H1 (cell line): Measurements from ENCODE around the gene TMEM163. TPM values are rescaled to one million over a fixed set of nuclear protein-coding genes. Genes with fewer than 3 reads are reported as not detected.

ENCODE experiments used
- ATF2 ChIP-seq: IDR thresholded peaks from 2 replicates; pipeline ENCODE4 v1.6.1; 2012; ENCODE audit warnings: low read length, inconsistent platforms
- CHD2 ChIP-seq: IDR thresholded peaks from 2 replicates; pipeline ENCODE4 v1.6.1; 2012; ENCODE audit warnings: low read length, improper control_type of control experiment
- CHD7 ChIP-seq: fragments of 300-600 bp; sonication (generic); IDR thresholded peaks from 2 replicates; pipeline ENCODE4 v1.7.1; 2012; ENCODE audit warnings: low read length, moderate library complexity, mild to moderate bottlenecking, inconsistent platforms; ENCODE audit not compliant: insufficient replicate concordance
- PHF8 ChIP-seq: fragments of 200-600 bp; sonication (generic); conservative IDR thresholded peaks from 2 replicates; pipeline ENCODE4 v1.7.1; 2012; ENCODE audit warnings: low read depth, mild to moderate bottlenecking, inconsistent platforms, low read length, moderate library complexity
- SIN3A ChIP-seq, 2 experiments: IDR thresholded peaks in 1 of 2; conservative IDR thresholded peaks in 1 of 2; 2 replicates each; pipeline ENCODE4 v1.6.1; 2011 to 2012; ENCODE audit warnings: low read length in 2 of 2, improper control_type of control experiment in 1 of 2, low read depth in 1 of 2, mild to moderate bottlenecking in 1 of 2
- SIRT6 ChIP-seq: IDR thresholded peaks from one replicate; pipeline ENCODE4 v1.7.1; 2012; ENCODE audit warnings: low read length, inconsistent platforms
- polyA plus RNA-seq, 7 experiments: library from polyadenylated mRNA; depleted of rRNA in 3 of 7; stranded (reverse) in 5 of 7; unstranded in 2 of 7; fragments of >200 nt in 5 of 7; fragments of 200-250 nt in 2 of 7; gene quantifications; 1 replicate in 5 of 7; 2 replicates in 1 of 7; 4 replicates in 1 of 7; pipeline versions ENCODE4 v1.2.1 to v1.2.3, GENCODE V29; 2011 to 2013; ENCODE audit warnings: missing spikeins in 2 of 7, mixed read lengths in 2 of 7
- total RNA-seq: library from RNA; stranded (reverse); fragmentation: NEBNext Ultra II Directional; extraction: Animal tissue kit (Norgen Biotek cat#: 25700); gene quantifications from 2 replicates; pipeline ENCODE4 v1.2.1, GENCODE V29; 2021

Gene TMEM163
- total and polyA plus RNA-seq, 2 of the 8 experiments (the other 6 are each of a cell fraction or from before 2014, with no cell fraction given) = 2.8 to 3.2 TPM

GRCh38 chr2:134426721-134427120, 292.1 kb downstream of the TMEM163 start (continued):
- peak; percentile 35 for TF ChIP-seq CHD7
- no peak for TF ChIP-seq SIN3A (conservative IDR thresholded peaks at IDR 0.05 in 1 of 2, IDR thresholded peaks at IDR 0.05 in 1 of 2; ENCODE audit: low read depth in 1 of 2, low read length in 2 of 2)
- TF ChIP-seq ATF2 = no peak
- no peak for TF ChIP-seq SIRT6
- TF ChIP-seq CHD2 = no peak
- no peak for TF ChIP-seq PHF8
- TF ChIP-seq, all 59 proteins: peak for 1
